ENCODE results near the gene RPAP3. TPM values are rescaled to one million over a fixed set of nuclear protein-coding genes. Genes with fewer than 3 reads are reported as not detected.

The RPAP3 gene
- total and polyA plus RNA-seq, 9 of the 15 experiments (the other 6 are each of a cell fraction or from before 2014, with no cell fraction given) = 40.0 to 92.1 (median 54.1) TPM

- TF ChIP-seq RFX5 (IDR thresholded peaks at IDR 0.05; ENCODE audit: low read depth, low read length) (no peak), ZNF79 (CRISPR knock-in tag; IDR thresholded peaks at IDR 0.05; ENCODE audit: low read depth) (no peak), NCOA6 (IDR thresholded peaks at IDR 0.05) (no peak), ARID3B (CRISPR knock-in tag; IDR thresholded peaks at IDR 0.05; ENCODE audit: borderline replicate concordance) (no peak), NFYB (IDR thresholded peaks at IDR 0.05; ENCODE audit: extremely low read depth, insufficient read length) (no peak), NCOA2 (IDR thresholded peaks at IDR 0.05; ENCODE audit: partially characterized antibody in 2 of 2) (no peak), SIRT6 (IDR thresholded peaks at IDR 0.05; ENCODE audit: low read depth, low read length) (no peak), SAFB (IDR thresholded peaks at IDR 0.05; ENCODE audit: borderline replicate concordance, low read depth, low read length) (no peak), STAT5B (CRISPR knock-in tag; IDR thresholded peaks at IDR 0.05) (no peak), ETV5 (CRISPR knock-in tag; IDR thresholded peaks at IDR 0.05; ENCODE audit: low read depth) (no peak), ZNF217 (CRISPR knock-in tag; IDR thresholded peaks at IDR 0.05) (no peak), SMAD4 (CRISPR knock-in tag; conservative IDR thresholded peaks at IDR 0.05) (no peak), CREM (IDR thresholded peaks at IDR 0.05; ENCODE audit: low read depth) (no peak), ADNP (tag; IDR thresholded peaks at IDR 0.05) (no peak), ETV6 (IDR thresholded peaks at IDR 0.05; ENCODE audit: borderline replicate concordance in 1 of 2, low read depth in 2 of 2, low read length in 1 of 2) (no peak), ETV6 (CRISPR knock-in tag; IDR thresholded peaks at IDR 0.05; ENCODE audit: borderline replicate concordance) (no peak), NKRF (IDR thresholded peaks at IDR 0.05; ENCODE audit: borderline replicate concordance) (no peak), ZMIZ1 (IDR thresholded peaks at IDR 0.05; ENCODE audit: low read depth in 2 of 2, low read length in 2 of 2) (no peak), MXD1 (CRISPR knock-in tag; IDR thresholded peaks at IDR 0.05; ENCODE audit: borderline replicate concordance, poor library complexity, severe bottlenecking) (no peak), RBBP5 (IDR thresholded peaks at IDR 0.05; ENCODE audit: borderline replicate concordance, insufficient read depth, low read length, poor library complexity, severe bottlenecking) (no peak), CBX8 (IDR thresholded peaks at IDR 0.05; ENCODE audit: borderline replicate concordance, extremely low read depth, low read depth, low read length, poor library complexity, severe bottlenecking) (no peak)
Observed at GRCh38 chr12:47615711-47616110, 90.1 kb downstream of the RPAP3 start (continued).

All from K562 (cell line).